Fibroblast of skin of back (primary cell): Measurements from ENCODE around the gene ZNF407.
"Not testable (repeated sequence)": the region's sequence is repeated elsewhere in the genome, so short reads cannot be mapped to it uniquely, and the experiment has no call there.

Experiments used
- DNase-seq: peaks from one replicate; pipeline ENCODE4 v3.0.0-alpha.2; 2013

ZNF407 gene

GRCh38 chr18:74940856-74941255, 343.2 kb downstream of the ZNF407 start:
- DNase-seq = no peak

DNA sequence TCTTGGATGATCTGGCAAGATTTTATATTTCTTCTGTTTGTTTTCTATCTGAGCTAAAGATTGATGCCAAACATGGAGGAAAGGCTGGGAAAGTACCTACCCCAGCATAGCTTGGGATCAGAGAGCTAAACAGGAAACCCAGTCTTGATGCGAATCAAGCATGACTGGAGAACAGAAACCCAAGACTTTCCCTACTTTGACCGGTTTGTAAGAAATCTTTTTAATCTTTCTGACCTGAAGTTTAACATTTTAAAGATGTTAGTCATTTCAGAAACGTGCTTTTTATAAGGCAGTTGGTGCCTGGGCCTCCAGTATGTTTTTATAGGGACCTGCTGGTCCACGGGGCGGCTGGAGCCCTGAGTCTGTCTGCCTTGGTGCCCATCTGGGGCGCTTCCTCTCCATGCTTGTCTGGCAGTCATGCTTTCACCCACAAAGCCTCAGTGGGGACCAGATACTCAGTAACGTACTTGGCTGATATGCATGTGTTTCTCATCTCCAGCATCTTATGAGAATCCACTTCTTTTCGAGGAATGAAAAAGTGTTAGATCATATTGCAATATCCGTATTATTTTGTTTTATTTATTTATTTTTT, 344.7 kb downstream of the ZNF407 start:
- peak; percentile 39 for DNase-seq

DNA sequence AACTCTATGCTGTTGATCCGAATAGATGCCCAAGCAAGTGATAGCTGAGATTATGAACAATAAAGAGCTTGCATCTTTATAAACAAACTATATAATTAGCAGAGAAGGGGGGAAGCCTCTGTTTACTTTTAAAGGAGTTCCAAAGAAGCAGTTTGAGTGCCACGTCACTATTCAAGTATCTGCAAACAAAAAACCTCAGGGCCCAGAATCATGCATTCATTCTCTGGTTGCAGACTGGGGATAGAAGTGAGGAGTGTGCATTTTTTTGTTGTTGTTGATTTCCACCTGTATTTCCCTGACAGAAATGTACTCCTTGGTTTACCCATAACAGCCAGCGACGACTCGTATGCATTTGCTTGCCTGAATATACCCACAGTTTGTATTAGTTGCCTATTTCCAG, 347.0 kb downstream of the ZNF407 start:
- DNase-seq = no peak

GRCh38 chr18:74945774-74946545, 348.3 kb downstream of the ZNF407 start:
- peak; percentile 67 for DNase-seq

GRCh38 chr18:74946646-74947375, 349.1 kb downstream of the ZNF407 start:
- DNase-seq = peak; percentile 49

DNA sequence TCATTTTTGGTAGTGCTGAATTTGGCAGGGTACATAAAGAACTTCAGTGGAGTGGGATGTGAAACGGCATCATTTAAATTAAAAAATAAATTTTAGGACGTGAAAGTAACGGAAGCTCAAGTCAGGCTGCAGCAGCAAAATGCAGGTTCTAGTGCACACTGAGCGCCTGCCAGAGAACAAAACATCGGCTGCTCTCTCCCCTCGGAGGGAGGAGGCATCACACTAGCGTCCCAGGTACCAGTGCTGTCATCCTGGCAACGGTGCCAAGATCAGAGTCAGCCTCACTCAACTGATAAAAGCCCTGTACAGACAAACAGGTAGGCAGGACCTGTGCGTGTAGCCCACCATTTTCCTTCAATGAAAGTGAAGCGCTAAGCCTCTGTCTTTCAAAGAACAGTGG, 349.7 kb downstream of the ZNF407 start:
- no peak for DNase-seq

GRCh38 chr18:74947875-74948274, 350.2 kb downstream of the ZNF407 start:
- DNase-seq = no peak

GRCh38 chr18:74949611-74950010, 351.9 kb downstream of the ZNF407 start:
- DNase-seq = no peak

DNA sequence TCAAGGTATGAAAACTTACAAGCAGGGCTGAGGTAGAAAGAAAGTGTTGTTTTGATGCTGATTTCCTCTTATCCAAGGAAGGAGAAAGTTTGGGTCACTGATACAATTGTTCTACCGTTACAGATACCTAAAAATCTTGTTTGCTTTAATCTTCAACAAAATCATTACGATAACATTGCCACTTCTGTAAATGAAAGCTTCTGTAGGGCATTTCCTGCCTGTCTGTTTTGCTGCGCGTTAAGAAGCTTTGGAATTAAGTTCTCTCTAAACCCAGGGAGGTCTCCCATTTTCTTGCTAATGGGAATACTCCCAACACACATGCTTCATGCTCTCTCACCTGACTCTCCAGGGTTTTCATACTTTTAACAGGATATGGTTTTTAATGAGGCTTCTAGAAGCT, 352.8 kb downstream of the ZNF407 start:
- no peak for DNase-seq

GRCh38 chr18:74951165-74951760, 353.6 kb downstream of the ZNF407 start:
- DNase-seq = peak; percentile 87

- DNase-seq = no peak
Observed at GRCh38 chr18:74957588-74958224, 360.0 kb downstream of the ZNF407 start.

GRCh38 chr18:74959216-74959615, 361.5 kb downstream of the ZNF407 start:
- DNase-seq = no peak

GRCh38 chr18:74961596-74961995, 363.9 kb downstream of the ZNF407 start:
- DNase-seq = no peak

- peak; percentile 56 for DNase-seq
Observed at GRCh38 chr18:74963820-74964446, 366.3 kb downstream of the ZNF407 start.

- DNase-seq = no peak
Observed at GRCh38 chr18:74965682-74966081, 368.0 kb downstream of the ZNF407 start.

DNA sequence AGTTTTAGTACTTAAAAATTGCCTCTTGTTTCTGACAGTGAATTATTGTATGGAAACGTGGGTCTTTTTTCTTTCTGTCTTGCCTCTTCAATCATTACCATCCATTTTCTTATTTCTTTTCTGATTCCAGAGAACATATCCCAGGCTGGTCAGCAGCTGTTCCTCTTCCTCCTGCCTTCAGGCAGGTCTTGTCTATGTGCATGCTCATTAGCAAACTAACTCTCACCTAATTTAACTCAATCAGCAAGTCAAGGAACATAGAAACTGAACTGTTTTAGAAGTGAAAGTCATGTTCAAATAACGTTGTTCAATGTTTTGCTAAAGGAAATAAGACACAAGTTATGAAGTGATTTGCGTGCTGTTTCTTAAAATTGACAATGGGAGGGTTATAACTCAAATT, 369.8 kb downstream of the ZNF407 start:
- no peak for DNase-seq

- no peak for DNase-seq
Observed at GRCh38 chr18:74967979-74968378, 370.3 kb downstream of the ZNF407 start.

- DNase-seq = not testable (repeated sequence)
Observed at GRCh38 chr18:74971358-74971757, 373.7 kb downstream of the ZNF407 start.

- DNase-seq = not testable (repeated sequence)
Observed at GRCh38 chr18:74971776-74972175, 374.1 kb downstream of the ZNF407 start.

DNA sequence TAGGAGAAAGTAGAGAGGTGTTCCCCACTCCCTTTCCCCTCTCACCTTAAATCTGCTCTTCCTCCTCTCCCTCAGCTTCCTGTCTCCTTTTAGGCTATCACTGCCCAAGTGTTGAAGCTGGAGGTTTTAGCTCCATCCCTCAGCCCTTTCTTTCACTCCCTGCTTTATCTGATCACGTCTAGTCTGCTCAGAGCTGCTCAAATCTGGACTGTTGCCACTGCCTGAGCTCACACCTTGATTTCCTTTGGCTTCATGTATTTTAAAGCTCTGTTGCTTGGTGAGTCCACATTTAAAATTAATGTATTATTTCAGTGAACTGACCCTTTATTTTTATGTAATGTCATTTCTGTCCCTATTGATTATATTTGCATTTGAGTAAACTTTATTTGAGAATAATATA, 374.7 kb downstream of the ZNF407 start:
- DNase-seq = no peak

DNA sequence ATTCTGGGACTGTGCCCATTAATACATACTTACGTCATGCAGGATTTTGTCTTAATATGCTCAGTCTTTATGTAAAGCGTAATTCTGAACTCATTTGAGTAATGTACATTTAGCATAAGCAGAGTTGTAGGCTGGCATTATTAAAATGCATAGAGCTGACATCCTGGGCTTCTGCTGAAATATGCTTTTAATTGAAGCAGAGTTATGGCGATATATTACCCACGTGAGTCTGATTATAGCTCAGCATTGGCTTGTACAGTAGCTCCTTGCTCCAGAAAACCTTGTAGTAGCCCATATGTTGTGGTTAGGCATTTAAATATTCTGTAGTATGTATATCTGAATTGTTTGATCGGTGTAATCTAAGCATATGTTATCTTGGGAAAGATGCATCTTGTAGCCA, 377.3 kb downstream of the ZNF407 start:
- no peak for DNase-seq

DNA sequence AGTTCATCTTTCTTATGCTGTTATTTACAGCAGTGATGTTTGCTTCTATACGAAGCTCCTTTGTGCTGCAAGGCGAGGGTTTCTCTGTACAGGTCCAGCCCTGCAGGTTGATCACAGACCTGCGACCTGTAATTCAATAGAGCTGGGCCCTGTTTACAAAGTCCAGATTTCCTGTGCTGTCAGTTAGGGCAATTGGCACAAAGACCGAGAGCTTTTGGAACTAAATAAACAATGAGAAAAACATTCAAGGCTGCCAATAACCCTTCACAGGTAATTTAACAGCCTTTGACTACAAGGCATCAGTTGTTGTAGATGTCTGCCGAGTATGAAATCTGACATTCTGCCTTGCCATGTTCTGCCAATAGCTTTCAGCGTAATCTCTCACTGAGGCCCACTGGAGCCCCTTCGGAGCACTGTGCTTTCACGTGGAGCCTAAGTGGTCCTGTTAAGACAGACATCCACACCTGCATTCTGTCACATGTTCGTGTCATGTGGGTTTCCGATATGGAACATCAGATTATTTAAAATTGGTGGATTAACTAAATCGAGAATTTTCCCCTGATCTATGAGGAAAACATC, 378.8 kb downstream of the ZNF407 start:
- no peak for DNase-seq
